Epithelial cell of proximal tubule (primary cell): ENCODE results near the gene DHRS9. TPM values are rescaled to one million over a fixed set of nuclear protein-coding genes. Genes with fewer than 3 reads are reported as not detected.

ENCODE experiments used
- DNase-seq: peaks from one replicate; pipeline ENCODE4 v3.0.0-alpha.2; 2011; ENCODE audit warnings: low read depth
- H3K4me3 ChIP-seq: 2 replicates; pipeline ENCODE4 v1.5.1; 2011; ENCODE audit warnings: low read depth, mild to moderate bottlenecking, low read length
- CTCF ChIP-seq: conservative IDR thresholded peaks from 2 replicates; pipeline ENCODE4 v1.5.1; 2012; ENCODE audit warnings: low read depth, mild to moderate bottlenecking, low read length
- total RNA-seq: library from RNA; depleted of rRNA; stranded (reverse); fragments of >200 nt; gene quantifications from 2 replicates; pipeline ENCODE4 v1.2.3, GENCODE V29; 2015

Gene DHRS9
- total RNA-seq, 1 donor from 2014 or later: 0.35 TPM

- TF ChIP-seq CTCF: no peak
- peak; percentile 99 for DNase-seq
- peak overlapping the region; percentile 25 for H3K4me3 ChIP-seq
These were observed 4.8 kb downstream of the DHRS9 start for GRCh38 chr2:169073963-169074751.

GRCh38 chr2:169077674-169078240, 8.4 kb downstream of the DHRS9 start:
- no peak for DNase-seq

GRCh38 chr2:169080250-169081069, 11.1 kb downstream of the DHRS9 start:
- no peak for TF ChIP-seq CTCF
- DNase-seq: no peak
- no peak overlapping the region for H3K4me3 ChIP-seq

More at GRCh38 chr2:169077674-169078240, 8.4 kb downstream of the DHRS9 start:
- H3K4me3 ChIP-seq: no peak overlapping the region
- no peak for TF ChIP-seq CTCF

GRCh38 chr2:169081551-169081950, 12.2 kb downstream of the DHRS9 start:
- no peak for DNase-seq
- no peak overlapping the region for H3K4me3 ChIP-seq
- TF ChIP-seq CTCF: no peak

- TF ChIP-seq CTCF: no peak
These were observed 13.6 kb downstream of the DHRS9 start for GRCh38 chr2:169082995-169083394.

GRCh38 chr2:169086893-169087467, 17.6 kb downstream of the DHRS9 start:
- DNase-seq: no peak
- H3K4me3 ChIP-seq: no peak overlapping the region
- TF ChIP-seq CTCF: no peak

More at GRCh38 chr2:169082995-169083394, 13.6 kb downstream of the DHRS9 start:
- H3K4me3 ChIP-seq: no peak overlapping the region
- no peak for DNase-seq
